NCI-H146 treated with DMSO at 0.1 percent for 48 hours (cell line): Measurements from ENCODE around the gene ARAP1.

Experiments
- DNase-seq: peaks from one replicate; lab custom pipeline; 2025; ENCODE audit not compliant: unreplicated experiment; lab: John Stamatoyannopoulos, UW

Gene ARAP1

GRCh38 chr11:72744474-72744873, 7.7 kb downstream of the ARAP1 start:
- no peak for DNase-seq

- no peak for DNase-seq
Observed at GRCh38 chr11:72743321-72744221, 8.6 kb downstream of the ARAP1 start.

DNA sequence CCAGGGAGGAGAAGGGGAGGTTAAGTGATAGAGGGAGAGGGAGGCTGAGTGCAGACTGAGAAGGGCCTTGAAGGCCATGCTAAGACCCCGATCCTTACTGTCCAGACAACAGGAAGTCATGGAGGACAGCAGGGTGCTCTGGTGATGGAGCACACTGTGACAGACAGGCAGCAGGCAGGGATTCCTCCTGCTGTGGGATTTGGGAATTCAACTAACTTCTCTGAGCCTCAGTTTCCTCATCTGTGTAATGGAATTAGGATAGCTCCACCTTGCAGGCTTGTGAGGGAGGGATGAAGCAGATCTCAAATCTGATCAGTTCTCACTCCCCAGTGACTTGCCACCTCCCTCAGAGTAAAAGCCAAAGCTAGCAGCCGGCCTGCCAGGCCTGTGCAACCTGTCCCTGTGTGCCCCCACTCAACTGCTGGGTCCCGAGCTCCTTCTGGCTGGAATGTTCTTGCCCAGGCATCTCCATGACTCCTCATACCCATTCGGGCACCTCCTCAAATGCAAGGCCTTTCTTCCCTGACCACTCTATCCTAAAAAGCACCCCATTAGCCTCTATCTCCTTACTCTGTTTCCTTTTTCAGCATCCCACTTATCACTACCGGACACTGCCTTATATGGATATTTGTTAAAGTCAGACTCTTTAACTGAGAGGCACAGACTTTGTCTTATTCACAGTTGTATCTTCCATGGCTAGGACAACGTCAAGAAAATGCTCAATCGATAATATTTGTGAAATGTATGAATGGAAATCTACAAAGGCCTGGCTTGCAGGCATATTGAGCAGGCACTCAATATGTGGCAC, 9.5 kb downstream of the ARAP1 start:
- no peak for DNase-seq

DNA sequence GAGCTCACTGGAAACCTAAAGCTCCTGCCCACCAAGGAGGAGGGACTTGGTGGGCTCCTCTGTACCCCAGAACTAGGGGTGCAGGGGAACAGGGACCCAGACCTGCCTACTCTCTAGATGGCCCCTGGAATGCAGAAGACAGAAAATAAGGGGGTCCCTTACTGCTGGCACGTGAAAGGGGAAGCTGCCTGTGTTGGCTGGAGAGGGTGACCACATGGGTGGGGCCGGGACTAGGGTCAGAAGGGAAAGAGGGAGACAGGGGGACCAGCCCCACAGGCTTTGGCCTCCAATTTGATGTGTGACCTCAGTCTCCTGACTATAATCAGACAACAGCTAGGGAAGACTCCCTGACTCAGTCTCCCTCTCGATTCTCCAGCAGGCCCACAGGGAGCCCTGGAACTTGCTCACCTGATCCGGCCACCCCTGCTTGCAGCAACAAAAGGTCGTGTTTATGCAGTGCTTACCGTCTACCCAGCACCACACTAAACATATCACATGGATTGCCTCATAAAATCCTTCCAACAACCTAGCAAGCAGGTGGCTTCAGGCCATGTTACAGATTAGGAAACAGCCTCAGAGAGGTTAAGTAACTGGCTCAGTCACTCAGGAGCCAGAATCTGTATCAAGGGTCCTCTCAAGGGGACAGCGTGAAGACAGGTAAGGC, 10.2 kb downstream of the ARAP1 start:
- DNase-seq = no peak

GRCh38 chr11:72741429-72741833, 10.8 kb downstream of the ARAP1 start:
- no peak for DNase-seq

GRCh38 chr11:72740562-72741428, 11.4 kb downstream of the ARAP1 start:
- no peak for DNase-seq

DNA sequence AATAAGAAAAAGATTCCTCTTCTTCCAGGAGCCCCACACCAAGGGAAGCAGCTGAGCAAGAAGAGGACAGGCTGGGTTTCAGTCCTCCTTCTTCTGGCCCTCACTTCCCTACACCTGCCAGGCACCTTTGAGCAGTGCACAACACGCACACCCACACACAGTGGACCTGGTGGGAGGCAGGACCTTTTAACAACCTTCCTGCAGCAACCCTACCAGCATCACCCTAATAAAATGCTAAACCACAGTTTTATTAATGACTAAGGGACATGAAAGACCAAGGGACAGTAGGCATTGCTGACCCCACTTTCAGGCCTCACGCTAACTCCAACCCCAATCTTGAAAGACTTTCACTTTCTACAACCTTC, 12.2 kb downstream of the ARAP1 start:
- no peak for DNase-seq

GRCh38 chr11:72739240-72740059, 12.8 kb downstream of the ARAP1 start:
- DNase-seq = no peak

- no peak for DNase-seq
Observed at GRCh38 chr11:72738199-72739141, 13.7 kb downstream of the ARAP1 start.

DNA sequence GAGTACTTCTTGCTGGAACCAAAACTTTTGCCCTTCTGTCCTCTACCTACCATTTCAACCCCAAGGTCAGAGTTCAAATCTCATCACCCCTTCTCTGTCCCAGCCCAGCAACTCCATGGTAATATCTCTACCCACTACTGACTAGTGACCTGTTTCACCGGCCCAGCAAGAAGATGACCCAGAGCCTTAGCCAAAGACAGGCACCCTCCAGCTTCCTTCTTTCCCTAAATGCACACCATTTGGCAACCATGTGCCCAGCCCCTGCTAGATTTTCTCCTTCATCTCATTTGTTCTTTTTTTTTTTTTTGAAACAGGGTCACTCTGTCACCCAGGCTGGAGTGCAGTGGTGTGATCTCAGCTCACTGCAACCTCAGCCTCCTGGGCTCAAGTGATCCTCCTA, 14.9 kb downstream of the ARAP1 start:
- DNase-seq = no peak

DNA sequence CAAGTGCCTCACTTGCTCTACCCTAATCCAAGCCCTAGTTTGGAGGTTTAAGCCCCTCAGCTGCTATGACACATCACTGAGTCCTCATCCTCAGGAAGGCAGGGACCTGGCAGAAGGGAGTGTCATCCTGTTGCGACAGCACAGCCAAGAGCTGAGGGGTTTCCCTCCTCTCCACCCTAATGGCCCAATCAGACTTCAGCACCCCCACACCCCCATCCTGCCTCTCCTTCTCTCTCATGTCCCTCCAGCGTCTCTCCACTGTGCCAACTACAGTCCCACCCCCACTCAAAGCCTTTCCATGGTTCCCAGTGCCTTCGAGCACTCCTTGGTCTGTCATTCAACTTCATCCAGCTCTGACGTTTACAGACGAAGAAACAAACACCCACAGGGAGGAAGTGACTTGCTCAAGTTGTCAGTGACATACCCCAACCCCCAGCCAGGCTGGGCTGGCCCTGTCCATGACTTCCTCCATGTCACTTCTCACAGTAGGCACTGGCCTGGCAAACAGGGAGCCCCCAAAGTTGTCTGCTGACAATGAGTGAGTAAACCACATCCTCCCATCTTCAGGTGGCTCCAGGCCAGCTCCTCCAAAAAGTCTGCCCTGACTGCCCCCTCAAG, 15.6 kb downstream of the ARAP1 start:
- no peak for DNase-seq

DNA sequence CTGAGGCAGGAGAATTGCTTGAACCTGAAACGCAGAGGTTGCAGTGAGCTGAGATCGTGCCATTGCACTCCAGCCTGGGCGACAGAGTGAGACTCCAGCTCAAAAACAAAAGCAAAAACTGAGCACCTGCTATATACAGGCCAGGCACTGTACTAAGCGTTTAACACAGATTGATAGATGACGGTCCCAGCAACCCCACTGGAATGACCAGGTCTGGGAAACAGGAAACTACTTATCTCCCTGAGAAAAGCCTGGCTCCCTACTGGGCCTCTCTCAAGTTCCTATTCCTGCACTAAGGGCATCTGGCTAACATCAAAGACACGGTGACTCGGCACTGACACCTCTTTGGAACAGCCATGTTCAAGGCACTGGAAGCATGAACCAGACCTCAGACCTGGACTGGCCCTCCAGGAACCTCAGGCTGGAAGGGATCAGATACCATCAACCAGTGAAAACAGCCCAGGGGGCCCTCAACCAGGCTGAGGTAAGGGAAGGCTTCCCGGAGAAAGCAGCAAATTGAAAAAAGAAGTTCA, 16.6 kb downstream of the ARAP1 start:
- no peak for DNase-seq

DNA sequence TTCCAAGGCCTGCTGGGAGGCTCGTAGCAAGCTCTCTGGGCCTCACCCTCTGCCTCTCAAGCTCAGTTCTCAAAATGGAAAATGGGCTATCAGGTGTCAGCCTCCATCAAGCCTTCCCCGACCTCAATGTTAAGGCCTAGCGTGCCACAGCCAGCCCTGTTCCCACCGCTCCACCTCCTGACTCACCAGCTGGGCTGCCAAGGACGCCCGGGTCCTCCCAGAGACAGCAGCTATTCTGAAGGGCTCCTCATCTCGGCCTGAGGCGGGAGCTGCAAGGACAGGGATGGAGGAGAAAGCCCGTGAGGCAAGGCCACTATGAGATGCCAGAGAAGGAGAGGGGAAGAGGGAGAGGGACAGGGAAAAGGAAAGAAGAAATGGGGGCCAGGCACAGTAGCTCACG, 19.9 kb downstream of the ARAP1 start:
- no peak for DNase-seq

- no peak for DNase-seq
Observed at GRCh38 chr11:72730737-72731136, 21.5 kb downstream of the ARAP1 start.

- no peak for DNase-seq
Observed at GRCh38 chr11:72730243-72730642, 22.0 kb downstream of the ARAP1 start.

GRCh38 chr11:72727521-72727920, 24.7 kb downstream of the ARAP1 start:
- no peak for DNase-seq

GRCh38 chr11:72726266-72727220, 25.7 kb downstream of the ARAP1 start:
- DNase-seq = no peak
